ENCODE results near the gene MYT1. TPM values are rescaled to one million over a fixed set of nuclear protein-coding genes. Genes with fewer than 3 reads are reported as not detected.

Gene MYT1
- total RNA-seq, 2 donors from 2014 or later: 0.19 to 0.22 TPM

DNA sequence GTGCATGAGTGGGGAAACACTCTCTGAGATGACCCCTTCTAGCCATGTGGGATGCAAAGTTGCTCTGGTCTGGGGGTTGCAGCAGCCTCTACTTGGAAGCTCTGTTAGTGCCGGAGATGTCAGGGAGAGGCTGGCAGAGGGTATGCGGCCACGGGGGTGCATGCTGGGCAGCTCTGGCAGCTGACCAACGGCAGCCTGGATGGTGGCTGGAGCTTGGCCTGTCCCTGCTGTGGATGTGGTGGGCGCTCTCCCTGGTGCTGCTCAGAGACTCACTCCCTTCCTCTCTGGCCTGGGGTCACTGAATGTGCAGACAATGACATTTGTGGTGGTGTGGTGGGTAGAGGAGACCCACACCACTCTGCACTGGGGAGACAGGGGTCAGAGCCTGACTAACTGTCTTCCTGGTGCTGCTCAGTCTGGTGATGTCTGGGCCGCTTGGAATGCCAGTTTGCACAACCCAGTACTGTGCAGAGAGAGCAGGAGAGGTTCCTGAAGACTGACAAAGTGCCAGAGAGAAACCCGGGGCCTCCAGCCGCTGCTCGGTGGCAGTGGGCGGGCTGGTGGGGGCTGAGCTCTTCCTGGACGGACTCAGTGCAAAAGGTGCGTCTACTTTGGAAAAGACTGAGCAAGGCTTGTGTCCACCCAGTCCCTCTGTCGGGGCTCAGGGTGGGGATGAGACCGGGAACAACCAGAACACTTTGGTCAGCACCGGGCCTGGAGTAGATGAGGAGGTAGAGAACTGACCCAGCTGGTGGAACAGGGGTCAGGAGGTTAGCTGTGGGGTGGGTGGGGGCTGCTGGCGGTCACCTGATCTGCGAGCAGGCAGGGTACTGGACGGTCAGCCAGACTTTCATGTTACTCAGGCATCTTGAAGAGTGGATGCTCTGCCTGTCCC, 2.7 kb downstream of the MYT1 start:
- H3K4me1 ChIP-seq: no peaks in the 10 kb centered on the region
- DNase-seq: no peak
- H3K9ac ChIP-seq (ENCODE audit: low read depth in 2 of 2, low read length in 2 of 2): no peak overlapping the region
- no peak overlapping the region for H3K4me3 ChIP-seq
- H3K36me3 ChIP-seq: no peaks in the 10 kb centered on the region
- no peak overlapping the region for H3K27ac ChIP-seq
- H3K9me3 ChIP-seq: no peaks in the 10 kb centered on the region
- TF ChIP-seq, protein P1, sequence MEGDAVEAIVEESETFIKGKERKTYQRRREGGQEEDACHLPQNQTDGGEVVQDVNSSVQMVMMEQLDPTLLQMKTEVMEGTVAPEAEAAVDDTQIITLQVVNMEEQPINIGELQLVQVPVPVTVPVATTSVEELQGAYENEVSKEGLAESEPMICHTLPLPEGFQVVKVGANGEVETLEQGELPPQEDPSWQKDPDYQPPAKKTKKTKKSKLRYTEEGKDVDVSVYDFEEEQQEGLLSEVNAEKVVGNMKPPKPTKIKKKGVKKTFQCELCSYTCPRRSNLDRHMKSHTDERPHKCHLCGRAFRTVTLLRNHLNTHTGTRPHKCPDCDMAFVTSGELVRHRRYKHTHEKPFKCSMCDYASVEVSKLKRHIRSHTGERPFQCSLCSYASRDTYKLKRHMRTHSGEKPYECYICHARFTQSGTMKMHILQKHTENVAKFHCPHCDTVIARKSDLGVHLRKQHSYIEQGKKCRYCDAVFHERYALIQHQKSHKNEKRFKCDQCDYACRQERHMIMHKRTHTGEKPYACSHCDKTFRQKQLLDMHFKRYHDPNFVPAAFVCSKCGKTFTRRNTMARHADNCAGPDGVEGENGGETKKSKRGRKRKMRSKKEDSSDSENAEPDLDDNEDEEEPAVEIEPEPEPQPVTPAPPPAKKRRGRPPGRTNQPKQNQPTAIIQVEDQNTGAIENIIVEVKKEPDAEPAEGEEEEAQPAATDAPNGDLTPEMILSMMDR (IDR thresholded peaks at IDR 0.05): no peak
- no peaks in the 10 kb centered on the region for H3K27me3 ChIP-seq
- intact Hi-C loops (cut with DNase I): loop anchor here (10.0 kb wide), 1 partner anchor 1142 kb away; no protein-coding TSS in a partner anchor

DNA sequence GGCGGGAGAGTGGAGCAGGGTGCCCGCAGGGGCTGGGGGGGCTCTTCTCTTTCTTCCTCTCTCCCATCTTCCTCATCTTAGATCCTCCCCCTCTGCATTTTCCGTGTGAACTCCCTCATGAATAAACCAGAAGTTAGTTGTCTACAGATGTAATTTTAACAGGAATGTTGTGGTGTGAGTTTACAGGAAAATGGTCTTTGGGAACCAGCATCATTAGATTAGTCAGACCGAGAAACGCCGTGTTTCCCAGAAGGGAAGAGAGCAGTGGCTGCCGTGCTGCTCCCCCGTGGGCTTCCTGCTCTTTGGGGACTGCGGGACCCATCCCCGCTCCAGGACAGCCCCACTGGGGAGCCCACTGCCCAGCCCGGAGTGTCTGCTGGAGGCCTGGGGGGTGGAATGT, 3.4 kb downstream of the MYT1 start:
- Histone ChIP-seq H3K27me3 (no peaks in the 10 kb centered on the region), H3K9ac (ENCODE audit: low read depth in 2 of 2, low read length in 2 of 2) (no peak overlapping the region), H3K36me3 (no peaks in the 10 kb centered on the region), H3K27ac (no peak overlapping the region), H3K4me3 (no peak overlapping the region), H3K9me3 (no peaks in the 10 kb centered on the region), H3K4me1 (no peaks in the 10 kb centered on the region)
- TF ChIP-seq, protein P1 (IDR thresholded peaks at IDR 0.05): no peak
- DNase-seq: no peak
- intact Hi-C loops (cut with DNase I): loop anchor here (10.0 kb wide), 1 partner anchor 1143 kb away; no protein-coding TSS in a partner anchor

DNA sequence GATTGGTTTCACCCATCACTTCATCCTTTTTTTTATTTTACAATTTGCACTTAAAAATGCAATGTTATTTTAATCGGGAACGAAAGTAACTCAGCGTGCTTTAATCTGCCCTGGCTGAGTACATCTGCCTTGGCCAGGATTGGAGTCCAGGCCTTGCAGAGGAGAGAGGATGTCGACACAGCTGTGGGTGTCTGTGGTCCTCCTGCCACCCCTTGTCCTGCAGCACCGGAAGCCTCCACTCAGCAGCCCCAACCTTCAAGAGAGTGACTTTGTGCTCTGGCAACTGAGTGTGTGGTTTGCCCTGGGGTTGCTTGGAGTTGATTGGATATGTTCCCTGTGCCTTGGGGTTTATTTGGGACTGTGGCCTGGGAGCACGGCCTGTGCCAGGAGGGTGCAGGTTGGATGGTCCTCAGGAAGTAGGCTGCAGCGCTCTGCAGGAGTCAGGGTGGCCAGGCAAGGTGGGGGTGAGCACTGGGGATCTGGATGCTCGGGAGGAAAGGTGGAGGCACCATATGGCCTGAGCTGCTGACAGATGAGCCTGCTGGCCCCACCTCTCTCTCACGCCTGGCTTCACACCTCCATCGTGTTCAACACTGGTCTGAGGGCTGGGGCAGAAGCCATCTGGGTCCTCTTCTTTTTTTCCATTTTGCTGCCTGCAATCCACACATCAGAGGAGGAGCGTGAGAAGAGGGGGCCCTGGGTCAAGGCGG, 4.3 kb downstream of the MYT1 start:
- intact Hi-C loops (cut with DNase I): loop anchor here (10.0 kb wide), 1 partner anchor 1144 kb away; no protein-coding TSS in a partner anchor
- TF ChIP-seq, protein P1 (IDR thresholded peaks at IDR 0.05): no peak
- no peaks in the 10 kb centered on the region for H3K9me3 ChIP-seq
- H3K4me1 ChIP-seq: no peaks in the 10 kb centered on the region
- no peak overlapping the region for H3K27ac ChIP-seq
- no peak overlapping the region for H3K9ac ChIP-seq (ENCODE audit: low read depth in 2 of 2, low read length in 2 of 2)
- H3K27me3 ChIP-seq: no peaks in the 10 kb centered on the region
- no peak overlapping the region for H3K4me3 ChIP-seq
- DNase-seq: no peak
- H3K36me3 ChIP-seq: no peaks in the 10 kb centered on the region

DNA sequence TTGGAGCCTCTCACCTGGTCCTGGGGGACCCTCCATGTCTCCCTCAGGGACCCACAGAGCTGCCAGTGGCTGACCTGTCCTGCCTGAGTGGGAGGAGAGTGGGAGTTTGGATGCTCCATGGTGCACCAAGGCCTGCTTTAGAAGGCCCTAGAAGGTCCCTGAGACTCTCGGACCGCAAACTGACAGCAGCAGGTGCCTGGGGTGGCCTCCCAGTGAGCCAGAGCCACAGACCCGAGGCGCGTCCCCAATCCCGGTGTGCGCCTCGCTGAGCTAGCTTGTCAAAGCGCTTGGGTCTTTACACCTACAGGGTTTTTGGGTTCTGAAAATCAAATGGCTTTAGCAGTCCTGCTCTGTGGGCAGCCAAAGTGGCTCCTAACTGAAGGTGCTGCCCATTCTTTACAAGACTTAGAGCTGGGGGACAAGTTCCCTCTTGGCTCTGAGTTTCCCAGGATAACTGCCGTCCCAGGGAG, 4.9 kb downstream of the MYT1 start:
- intact Hi-C loops (cut with DNase I): loop anchor here (10.0 kb wide), 1 partner anchor 1144 kb away; no protein-coding TSS in a partner anchor

DNA sequence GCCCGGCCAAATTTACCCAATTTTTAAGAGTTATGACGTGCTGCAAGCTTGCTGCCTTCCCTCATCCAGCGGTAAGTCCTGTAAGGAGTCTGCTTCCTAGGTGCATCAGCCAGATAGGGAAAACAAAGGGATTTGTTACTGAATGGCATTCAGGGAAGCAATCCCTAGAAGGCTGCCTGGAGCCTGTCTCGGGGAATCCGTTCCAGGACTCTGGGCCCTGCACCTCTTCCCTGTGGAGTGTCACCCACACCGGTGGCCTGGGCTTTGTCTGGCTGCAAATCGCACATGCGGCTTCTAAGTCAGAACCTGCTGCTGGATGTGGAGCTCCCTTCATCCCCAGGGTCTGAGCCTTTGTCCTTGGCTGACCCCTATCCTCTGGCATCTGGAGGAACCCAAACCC, 7.0 kb downstream of the MYT1 start:
- intact Hi-C loops (cut with DNase I): no loop called here
- TF ChIP-seq, protein P1 (IDR thresholded peaks at IDR 0.05): no peak
- H3K27me3 ChIP-seq: no peaks in the 10 kb centered on the region

More for the DNA sequence above, 4.9 kb downstream of the MYT1 start:
- H3K9me3 ChIP-seq: no peaks in the 10 kb centered on the region
- H3K4me1 ChIP-seq: no peaks in the 10 kb centered on the region
- H3K36me3 ChIP-seq: no peaks in the 10 kb centered on the region
- no peak overlapping the region for H3K27ac ChIP-seq
- TF ChIP-seq, protein P1 (IDR thresholded peaks at IDR 0.05): no peak
- H3K27me3 ChIP-seq: no peaks in the 10 kb centered on the region
- H3K9ac ChIP-seq (ENCODE audit: low read depth in 2 of 2, low read length in 2 of 2): no peak overlapping the region
- DNase-seq: no peak
- H3K4me3 ChIP-seq: no peak overlapping the region

More for the DNA sequence above, 7.0 kb downstream of the MYT1 start:
- H3K9me3 ChIP-seq: no peaks in the 10 kb centered on the region
- H3K9ac ChIP-seq (ENCODE audit: low read depth in 2 of 2, low read length in 2 of 2): no peak overlapping the region
- no peak overlapping the region for H3K4me3 ChIP-seq
- no peak for DNase-seq
- no peak overlapping the region for H3K27ac ChIP-seq
- H3K36me3 ChIP-seq: no peaks in the 10 kb centered on the region
- no peaks in the 10 kb centered on the region for H3K4me1 ChIP-seq

Measured in colonic mucosa (tissue), 4 donors.